NT2/D1 (cell line): Measurements from ENCODE around the gene TRDMT1.

Experiments
- SUZ12 ChIP-seq: IDR thresholded peaks from 2 replicates; pipeline ENCODE4 v1.6.1; 2011; ENCODE audit not compliant: insufficient read length, insufficient read depth; ENCODE audit errors: extremely low read depth
- YY1 ChIP-seq: IDR thresholded peaks from 2 replicates; pipeline ENCODE4 v1.6.1; 2011; ENCODE audit not compliant: insufficient read length, insufficient read depth
- ZNF274 ChIP-seq: IDR thresholded peaks from 2 replicates; pipeline ENCODE4 v1.6.1; 2011; ENCODE audit warnings: mild to moderate bottlenecking, low read depth, low read length

GRCh38 chr10:17157024-17157423, 44.4 kb downstream of the TRDMT1 start:
- TF ChIP-seq ZNF274 (no peak), YY1 (no peak), SUZ12 (no peak)
